Uterus (tissue), 2 donors: ENCODE data around the gene C10orf95.

Experiments
- CTCF ChIP-seq, 4 experiments: fragments of 200-600 bp in 2 of 4; fragments of 450-650 bp in 2 of 4; sonication (generic) in 2 of 4; IDR thresholded peaks; one replicate each; pipeline ENCODE4 v1.5.1; 2016 to 2019; ENCODE audit warnings: antibody characterized with exemption in 4 of 4, mild to moderate bottlenecking in 2 of 4, moderate library complexity in 1 of 4
- POLR2A ChIP-seq, 2 donors: fragments of 450-650 bp; IDR thresholded peaks; one replicate each; pipeline ENCODE4 v1.6.1; 2016; ENCODE audit warnings: antibody characterized with exemption in 2 of 2, mild to moderate bottlenecking in 1 of 2, moderate library complexity in 1 of 2

- TF ChIP-seq POLR2A (IDR thresholded peaks at IDR 0.05), result no peak
- TF ChIP-seq CTCF (IDR thresholded peaks at IDR 0.05), result no peak
These were observed 16.2 kb downstream of the C10orf95 start for GRCh38 chr10:102435133-102435497.
